GM19328 (cell line): ENCODE measurements around the gene SINHCAF.

Experiments used
- ATAC-seq: cut with Tn5 transposase; IDR thresholded peaks from one replicate; pipeline ENCODE4 v1.9.1; 2021; ENCODE audit warnings: mild to moderate bottlenecking, moderate library complexity; ENCODE audit not compliant: unreplicated experiment

SINHCAF gene

GRCh38 chr12:31234955-31235867 is 90.7 kb downstream of the SINHCAF start:
- no peak for ATAC-seq

GRCh38 chr12:31234053-31234840 is 91.7 kb downstream of the SINHCAF start:
- ATAC-seq: no peak

- no peak for ATAC-seq
These were observed 92.8 kb downstream of the SINHCAF start for GRCh38 chr12:31233061-31233730.

GRCh38 chr12:31232361-31232965 is 93.5 kb downstream of the SINHCAF start:
- no peak for ATAC-seq

GRCh38 chr12:31231611-31232360 is 94.2 kb downstream of the SINHCAF start:
- no peak for ATAC-seq
